ENCODE measurements around the gene CEP170B.
A peak's percentile ranks its signal among the peaks of the same experiment; 100 is the strongest.
"Not testable (repeated sequence)": the region's sequence is repeated elsewhere in the genome, so short reads cannot be mapped to it uniquely, and the experiment has no call there.

Gene CEP170B

GRCh38 chr14:104865081-104865630 is at the start of gene CEP170B:
CEP170B (plus strand) TSS chr14:104865268; CDS start chr14:104868451, 3,183 bp downstream.
- peak; percentile 42 to 61 for DNase-seq

GRCh38 chr14:104816616-104816884 is 48.5 kb upstream of the CEP170B start:
- DNase-seq: no peak

GRCh38 chr14:104817930-104818713 is 46.9 kb upstream of the CEP170B start:
- no peak for DNase-seq

- no peak for DNase-seq
Observed at GRCh38 chr14:104818714-104819161, 46.3 kb upstream of the CEP170B start.

GRCh38 chr14:104819361-104819781 is 45.7 kb upstream of the CEP170B start:
- no peak for DNase-seq

DNA sequence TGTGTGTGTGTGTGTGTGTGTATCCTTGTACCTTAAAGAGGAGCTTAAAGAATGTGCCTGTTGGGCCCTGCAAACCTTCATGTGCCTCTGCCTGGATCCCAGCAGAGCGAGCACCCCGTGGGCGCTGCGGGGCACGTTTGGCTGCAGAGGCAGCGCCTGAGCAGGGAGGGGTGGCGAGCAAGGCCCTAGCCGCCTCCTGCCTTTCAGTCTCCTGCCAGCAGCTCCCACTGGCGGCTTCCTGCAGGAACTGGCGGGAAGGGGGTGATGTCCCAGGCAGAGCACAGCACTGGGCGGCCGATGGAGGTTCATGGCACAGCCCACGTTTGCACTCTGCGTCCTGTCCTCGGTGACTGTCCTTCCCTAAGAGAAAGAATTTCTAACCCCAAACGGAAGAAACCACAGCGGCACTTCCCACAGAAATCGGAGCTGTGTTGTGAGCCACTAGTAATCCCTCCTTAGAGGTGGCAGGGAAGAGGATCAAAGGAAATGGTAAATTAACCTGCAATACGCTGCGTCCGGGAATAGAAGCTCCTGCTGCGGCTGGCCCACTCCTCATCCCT is 44.3 kb upstream of the CEP170B start:
- DNase-seq: no peak

DNA sequence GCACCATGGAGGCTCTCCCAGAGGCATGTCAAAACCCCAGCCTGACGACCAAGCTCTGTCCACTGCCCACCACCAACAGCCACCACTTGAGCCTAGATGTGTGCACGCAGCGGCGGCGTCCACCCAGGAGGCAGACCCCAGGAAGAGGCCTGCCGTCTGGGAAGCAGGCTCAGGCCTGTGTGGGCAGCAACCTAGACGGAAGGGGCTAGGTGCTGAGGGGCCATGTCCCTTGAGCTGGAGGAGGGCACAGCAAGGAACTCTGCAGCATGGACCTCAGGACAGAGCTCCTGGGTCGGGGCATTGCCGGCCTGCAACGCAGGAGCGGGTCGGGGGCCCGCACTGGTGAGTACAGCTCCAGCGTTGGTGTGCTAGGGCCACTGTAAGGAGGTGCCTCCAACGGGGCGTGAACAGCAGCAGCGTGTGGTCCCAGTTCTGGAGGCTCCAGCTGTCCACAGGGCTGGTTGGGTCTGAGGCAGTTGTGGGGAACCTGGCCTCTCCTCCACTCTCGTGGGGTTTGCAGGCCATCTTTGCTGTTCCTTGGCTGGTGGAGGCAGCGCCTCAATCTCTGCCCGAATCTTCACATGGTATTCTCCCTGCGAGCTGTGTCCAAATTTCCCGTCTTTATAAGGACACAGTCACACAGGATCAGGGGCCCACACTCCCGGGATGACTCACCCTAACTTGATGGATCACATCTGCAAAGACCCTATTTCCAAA is 43.7 kb upstream of the CEP170B start:
- DNase-seq: no peak

- DNase-seq: no peak
Observed at GRCh38 chr14:104821971-104822608, 43.0 kb upstream of the CEP170B start.

DNA sequence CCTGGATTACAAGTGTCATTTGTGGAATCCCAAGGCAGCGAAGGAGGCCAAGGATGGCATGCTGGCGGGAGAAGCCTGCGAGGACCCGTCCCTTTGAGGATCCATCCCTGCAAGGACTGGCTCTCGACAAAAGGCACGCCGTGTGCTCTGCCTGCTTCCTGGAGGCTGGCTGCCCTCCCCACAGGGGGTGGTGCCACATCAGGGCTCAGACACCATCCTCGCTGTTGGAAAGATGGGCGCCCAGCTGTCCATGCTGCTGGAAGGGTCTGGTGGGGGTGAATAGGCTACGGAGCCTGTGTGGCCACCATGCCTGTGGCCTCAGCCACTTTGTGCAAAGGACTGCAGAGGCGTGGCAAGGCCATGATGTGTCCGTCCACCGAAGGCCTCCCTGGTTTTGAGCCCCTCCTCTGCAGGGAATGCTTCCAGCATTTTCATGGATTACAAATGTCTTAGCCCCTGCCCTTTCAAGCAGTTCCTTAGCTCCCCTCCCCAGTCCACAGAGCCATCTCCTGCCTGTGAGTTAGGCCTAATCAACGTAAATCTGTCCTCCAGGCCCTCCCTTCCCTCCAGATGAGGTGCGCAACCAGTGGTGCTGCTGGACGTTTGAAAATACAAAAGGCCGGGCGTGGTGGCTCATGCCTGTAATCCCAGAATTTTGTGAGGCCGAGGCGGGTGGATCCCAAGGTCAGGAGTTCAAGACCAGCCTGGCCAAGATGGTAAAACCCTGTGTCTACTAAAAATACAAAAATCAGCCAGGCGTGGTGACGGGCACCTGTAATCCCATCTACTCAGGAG is 42.0 kb upstream of the CEP170B start:
- no peak for DNase-seq

DNA sequence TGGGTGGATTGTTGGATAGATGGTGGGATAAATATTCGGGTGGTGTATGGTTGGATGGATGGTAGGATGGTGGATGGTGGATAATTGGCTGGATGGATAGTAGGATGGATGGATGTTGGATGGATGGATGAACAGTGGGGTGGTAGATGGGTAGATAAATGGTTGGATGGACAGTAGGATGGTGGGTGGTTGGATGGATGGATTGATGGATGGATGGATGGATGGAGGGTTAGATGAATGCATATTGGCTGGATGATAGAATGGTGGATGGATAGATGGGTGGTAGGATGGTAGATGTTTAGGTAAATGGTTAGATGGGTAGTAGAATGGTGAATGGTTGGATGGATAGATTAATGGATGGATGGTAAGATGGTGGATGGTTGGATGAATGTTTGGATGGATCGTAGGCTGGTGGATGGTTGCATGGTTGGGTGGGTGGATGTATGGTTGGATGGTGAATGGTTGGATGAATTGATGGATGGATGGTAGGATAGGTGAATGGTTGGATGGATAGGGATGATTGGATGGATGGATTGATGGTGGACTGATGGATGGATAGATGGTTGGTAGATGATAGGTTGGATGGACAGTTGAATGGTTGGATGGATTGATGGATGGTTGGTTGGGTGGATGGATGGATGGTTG is 40.6 kb upstream of the CEP170B start:
- DNase-seq: no peak

DNA sequence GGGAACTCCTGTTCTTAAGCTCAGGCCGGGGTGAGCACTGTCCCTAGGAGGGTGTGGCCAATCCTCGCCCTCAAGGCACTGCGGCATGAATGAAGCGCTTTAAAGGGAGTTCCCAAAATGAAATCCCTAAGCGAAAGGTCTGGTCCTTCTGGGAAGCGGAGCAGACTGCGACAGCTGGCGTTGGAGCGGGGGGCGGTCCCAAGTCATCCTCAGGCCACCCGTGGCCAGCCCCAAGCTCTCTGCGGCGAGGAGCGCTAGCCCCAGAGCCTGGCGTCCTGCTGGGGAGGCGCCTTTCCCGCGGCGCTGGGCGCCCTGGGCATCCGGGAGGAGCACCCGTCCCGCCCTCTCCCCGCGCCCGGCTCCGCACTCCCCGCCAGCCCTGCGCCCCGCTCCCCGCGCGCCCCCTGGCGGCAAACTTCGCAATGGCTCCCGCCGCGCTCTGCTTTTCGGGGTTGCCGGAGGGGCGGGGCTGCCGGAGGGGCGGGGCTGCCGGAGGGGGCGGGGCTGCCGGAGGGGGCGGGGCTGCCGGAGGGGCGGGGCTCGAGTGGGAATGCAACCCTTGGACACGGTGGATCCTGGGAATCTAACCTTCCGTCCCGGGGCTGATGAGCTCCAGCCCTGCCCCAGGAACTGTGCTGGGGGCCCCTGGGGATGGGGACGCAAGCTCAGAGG is 38.7 kb upstream of the CEP170B start:
- DNase-seq: peak; percentile 88 to 92

DNA sequence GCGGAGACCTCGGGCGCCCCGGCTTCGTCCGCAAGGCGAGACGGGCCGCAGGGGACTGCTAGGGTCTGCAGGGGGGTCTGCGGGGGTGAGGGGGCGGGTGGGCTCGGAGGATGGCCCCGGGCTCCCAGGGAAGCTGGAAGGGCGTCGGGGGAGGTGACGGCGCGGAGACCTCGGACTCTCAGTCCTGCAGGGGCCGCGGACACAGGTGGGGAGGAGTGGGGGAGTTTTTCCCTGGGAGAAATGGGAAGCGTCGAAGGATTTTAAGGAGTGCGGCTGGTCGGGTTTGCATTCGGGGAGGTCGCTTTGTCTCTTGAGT is 38.2 kb upstream of the CEP170B start:
- DNase-seq: no peak

- peak; percentile 64 to 68 for DNase-seq
Observed at GRCh38 chr14:104827177-104828055, 37.7 kb upstream of the CEP170B start.

GRCh38 chr14:104830781-104831180 is 34.3 kb upstream of the CEP170B start:
- DNase-seq: no peak

GRCh38 chr14:104836171-104836935 is 28.7 kb upstream of the CEP170B start:
- not testable (repeated sequence) for DNase-seq

DNA sequence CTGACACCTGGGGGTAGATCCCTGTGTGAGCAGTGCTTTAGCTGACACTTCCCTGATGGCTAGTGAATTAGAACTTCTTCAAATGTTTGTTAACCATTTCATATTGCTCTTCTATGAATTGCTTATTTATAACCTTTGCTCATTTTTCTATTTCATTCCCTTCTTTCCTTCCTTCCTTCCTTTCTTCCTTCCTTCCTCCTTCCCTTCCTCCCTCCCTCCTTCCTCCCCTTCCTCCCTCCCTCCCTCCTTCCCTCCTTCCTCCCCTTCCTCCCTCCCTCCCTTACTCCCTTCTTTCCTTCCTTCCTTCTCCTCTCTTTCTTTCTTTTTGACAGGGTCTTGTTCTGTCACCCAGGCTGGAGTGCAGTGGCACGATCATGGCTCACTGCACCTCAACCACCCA is 23.3 kb upstream of the CEP170B start:
- no peak for DNase-seq

GRCh38 chr14:104843006-104843405 is 22.1 kb upstream of the CEP170B start:
- DNase-seq: no peak

DNA sequence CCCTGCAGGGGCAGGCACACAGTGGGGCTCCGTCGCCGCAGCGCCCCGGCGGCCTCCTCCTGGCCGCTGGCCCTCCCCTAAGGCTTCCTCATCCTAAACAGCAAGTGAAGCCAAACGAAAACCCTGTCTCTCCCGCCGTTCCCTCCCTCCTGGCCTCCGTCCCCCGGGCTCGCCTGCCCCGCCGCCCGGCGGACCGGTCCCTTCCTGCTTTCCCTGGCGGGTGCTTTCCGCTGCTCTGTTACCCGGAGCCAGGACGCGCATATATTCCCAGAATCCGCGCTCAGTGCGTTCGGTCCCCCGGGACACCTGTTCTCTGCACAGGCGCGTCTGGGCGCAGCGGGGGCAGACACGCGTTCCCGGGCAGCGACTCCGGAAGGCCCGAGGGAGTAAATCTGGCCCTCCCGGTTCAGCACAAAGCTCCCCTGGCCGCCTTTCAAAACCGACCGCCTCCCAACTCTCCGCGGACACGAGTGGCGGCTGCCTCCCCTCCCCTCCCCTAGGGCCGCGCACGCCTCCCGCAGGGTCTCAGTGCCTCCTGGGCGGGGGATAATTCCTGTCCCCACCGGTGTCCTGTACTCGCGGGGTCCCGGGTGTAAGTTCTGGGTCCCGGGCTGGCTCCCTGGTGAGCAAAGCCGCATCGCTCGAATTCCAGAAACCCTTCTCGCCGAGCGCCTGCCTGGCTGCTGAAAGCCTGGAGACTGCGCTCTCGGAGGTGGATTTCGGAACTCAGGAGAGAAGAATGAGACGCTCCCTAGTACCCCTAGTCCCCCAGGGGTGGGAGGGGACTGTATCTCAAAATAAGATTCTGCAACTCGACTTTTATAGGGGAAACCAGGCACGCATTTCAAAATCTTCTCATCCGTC is 21.4 kb upstream of the CEP170B start:
- DNase-seq: no peak
